ENCODE data around the gene MYADM.
"Not testable (repeated sequence)": the region's sequence is repeated elsewhere in the genome, so short reads cannot be mapped to it uniquely, and the experiment has no call there.

Gene MYADM

DNA sequence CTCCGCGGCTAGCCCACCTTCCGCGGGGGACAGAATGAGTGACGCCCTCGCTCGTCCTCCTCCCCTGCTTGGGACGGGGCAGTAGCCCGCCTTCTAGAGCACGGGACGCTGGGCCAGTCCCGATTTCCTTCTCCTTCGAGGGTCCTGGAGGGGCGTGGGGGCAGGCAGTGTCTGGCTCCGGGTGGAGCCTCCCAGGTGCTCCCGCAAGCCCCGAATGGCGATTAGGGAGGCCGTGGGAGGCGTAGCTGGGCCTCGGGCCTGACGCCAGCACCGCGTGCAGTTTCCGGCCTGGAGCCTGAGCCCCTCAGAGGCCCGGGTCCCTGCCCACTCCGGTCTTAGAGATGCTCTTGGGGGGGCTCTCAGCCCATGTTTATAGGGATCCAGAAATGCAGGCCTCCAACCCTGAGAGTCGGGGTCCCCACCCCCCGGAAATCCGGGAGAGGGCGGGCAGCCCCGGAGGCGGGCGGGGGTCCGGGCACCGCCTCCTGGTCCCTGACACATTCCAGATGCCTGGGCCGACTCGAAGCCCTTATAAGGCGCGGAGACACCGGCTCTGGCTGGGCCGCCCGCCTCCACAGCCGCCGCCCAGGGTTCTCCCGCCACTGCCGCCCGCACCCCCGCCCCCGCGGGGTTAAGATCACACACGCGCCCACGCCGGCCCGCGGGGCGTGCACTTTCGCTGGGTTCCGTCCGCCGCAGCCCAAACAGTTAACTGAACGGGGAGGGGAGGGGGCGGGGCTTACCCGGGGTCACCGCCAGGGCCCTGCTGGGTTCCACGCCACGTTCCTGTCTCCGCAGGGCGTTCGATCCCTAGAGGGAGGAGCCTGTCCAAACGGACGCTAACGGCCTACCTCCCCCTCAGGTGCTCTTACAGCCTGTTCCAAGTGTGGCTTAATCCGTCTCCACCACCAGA lies 1.5 kb downstream of the MYADM start:
- no peak for DNase-seq

DNA sequence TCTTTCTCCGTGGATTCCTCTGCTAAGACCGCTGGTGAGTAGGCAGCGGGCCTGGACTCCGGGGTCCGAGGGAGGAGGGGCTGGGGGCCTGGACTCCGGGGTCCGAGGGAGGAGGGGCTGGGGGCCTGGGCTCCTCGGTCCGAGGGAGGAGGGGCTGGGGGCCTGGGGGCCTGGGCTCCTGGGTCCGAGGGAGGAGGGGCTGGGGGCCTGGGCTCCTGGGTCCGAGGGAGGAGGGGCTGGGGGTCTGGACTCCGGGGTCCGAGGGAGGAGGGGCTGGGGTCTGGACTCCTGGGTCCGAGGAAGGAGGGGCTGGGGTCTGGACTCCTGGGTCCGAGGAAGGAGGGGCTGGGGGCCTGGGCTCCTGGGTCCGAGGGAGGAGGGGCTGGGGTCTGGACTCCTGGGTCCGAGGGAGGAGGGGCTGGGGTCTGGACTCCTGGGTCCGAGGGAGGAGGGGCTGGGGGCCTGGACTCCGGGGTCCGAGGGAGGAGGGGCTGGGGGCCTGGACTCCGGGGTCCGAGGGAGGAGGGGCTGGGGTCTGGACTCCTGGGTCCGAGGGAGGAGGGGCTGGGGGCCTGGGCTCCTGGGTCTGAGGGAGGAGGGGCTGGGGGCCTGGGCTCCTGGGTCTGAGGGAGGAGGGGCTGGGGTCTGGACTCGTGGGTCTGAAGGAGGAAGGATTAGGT lies 2.3 kb downstream of the MYADM start:
- not testable (repeated sequence) for DNase-seq

DNA sequence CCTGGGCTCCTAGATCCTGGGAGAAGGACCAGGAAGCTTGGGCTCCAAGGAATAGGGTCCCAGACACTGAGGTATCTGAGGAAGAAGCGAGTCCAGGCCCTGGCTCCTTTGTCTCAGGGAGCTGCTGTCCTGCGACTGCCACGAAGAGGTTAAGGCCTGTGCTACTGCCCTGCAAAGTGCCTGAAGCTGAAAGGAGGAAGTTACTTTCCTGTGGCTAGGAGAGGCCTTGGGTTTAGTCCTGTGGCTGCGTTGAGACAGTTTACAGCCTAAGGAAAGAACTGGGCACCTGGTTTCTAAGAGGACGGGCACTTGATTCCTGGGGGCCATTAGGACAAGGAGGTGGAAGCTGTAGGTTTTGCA lies 2.8 kb downstream of the MYADM start:
- DNase-seq: no peak

DNA sequence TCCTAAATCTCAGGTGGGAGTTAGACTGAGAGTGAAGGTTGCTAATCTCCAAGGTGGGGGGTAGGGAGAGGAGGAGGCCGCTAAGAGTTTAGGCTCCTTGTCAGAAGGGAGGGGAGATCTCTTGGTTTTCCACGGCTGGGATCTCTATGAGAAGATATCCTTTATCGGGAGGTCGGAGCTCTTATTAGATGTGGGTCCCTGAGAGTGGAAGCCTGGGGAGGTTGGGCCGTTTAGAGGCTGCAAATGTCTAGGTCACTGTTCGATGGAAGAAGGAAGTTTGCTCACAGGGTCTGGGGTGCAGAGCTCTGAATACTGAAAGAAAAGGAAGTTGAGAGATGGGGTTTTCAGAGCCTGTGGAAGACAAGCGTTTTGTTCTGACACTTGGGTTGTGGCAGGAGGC lies 3.8 kb downstream of the MYADM start:
- no peak for DNase-seq

DNA sequence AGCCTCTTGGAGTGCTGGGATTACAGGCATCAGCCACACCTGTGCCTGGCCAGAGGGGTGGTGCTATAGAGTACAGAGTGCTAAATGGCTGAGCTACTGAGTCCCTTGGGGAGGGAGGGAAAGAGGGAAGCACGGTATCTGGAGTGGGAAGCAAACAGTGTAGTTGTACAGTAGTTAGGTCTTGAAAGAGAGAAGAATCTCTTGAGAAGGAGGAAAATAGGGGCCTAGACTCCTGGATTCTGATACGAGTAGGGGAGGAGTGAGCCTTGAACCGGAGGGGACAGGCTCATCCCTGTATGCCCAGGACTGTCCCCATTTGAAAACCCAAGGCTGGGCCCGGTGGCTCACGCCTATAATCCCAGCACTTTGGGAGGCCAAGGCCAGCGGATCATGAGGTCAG lies 5.1 kb downstream of the MYADM start:
- no peak for DNase-seq

DNA sequence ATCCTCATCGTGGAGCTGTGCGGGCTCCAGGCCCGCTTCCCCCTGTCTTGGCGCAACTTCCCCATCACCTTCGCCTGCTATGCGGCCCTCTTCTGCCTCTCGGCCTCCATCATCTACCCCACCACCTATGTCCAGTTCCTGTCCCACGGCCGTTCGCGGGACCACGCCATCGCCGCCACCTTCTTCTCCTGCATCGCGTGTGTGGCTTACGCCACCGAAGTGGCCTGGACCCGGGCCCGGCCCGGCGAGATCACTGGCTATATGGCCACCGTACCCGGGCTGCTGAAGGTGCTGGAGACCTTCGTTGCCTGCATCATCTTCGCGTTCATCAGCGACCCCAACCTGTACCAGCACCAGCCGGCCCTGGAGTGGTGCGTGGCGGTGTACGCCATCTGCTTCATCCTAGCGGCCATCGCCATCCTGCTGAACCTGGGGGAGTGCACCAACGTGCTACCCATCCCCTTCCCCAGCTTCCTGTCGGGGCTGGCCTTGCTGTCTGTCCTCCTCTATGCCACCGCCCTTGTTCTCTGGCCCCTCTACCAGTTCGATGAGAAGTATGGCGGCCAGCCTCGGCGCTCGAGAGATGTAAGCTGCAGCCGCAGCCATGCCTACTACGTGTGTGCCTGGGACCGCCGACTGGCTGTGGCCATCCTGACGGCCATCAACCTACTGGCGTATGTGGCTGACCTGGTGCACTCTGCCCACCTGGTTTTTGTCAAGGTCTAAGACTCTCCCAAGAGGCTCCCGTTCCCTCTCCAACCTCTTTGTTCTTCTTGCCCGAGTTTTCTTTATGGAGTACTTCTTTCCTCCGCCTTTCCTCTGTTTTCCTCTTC lies 6.3 kb downstream of the MYADM start:
- DNase-seq: no peak

DNA sequence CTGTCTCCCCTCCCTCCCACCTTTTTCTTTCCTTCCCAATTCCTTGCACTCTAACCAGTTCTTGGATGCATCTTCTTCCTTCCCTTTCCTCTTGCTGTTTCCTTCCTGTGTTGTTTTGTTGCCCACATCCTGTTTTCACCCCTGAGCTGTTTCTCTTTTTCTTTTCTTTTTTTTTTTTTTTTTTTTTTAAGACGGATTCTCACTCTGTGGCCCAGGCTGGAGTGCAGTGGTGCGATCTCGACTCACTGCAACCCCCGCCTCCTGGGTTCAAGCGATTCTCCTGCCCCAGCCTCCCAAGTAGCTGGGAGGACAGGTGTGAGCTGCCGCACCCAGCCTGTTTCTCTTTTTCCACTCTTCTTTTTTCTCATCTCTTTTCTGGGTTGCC lies 6.9 kb downstream of the MYADM start:
- DNase-seq: no peak

DNA sequence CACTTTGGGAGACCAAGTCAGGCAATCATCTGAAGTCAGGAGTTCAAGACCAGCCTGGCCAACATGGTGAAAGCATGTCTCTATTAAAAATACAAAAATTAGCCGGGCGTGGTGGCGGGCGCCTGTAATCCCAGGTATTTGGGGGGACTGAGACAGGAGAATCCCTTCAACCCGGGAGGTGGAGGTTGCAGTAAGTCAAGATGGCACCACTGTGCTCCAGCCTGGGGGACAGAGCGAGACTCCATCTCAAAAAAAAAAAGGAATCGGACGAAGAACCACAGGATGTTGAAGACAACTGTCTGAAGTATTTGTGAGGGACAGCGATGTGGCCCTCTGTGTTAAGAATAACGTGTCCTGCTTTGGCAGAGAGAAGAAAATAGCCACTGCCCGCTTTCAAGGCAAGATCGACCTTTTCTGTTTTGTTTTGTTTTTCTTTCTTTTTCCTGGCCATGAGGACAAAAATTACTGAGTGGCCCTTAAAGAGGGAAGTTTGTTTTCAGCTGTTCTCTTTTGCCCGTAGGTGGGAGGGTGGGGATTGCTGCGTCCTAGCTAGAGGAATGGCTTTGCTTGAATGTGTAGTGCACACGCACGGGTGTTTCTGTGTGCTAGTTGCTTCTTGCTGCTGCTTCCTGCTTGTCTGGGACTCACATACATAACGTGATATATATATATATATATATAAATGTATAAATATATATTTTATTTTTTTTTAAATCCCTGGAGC lies 8.1 kb downstream of the MYADM start:
- DNase-seq: no peak

DNA sequence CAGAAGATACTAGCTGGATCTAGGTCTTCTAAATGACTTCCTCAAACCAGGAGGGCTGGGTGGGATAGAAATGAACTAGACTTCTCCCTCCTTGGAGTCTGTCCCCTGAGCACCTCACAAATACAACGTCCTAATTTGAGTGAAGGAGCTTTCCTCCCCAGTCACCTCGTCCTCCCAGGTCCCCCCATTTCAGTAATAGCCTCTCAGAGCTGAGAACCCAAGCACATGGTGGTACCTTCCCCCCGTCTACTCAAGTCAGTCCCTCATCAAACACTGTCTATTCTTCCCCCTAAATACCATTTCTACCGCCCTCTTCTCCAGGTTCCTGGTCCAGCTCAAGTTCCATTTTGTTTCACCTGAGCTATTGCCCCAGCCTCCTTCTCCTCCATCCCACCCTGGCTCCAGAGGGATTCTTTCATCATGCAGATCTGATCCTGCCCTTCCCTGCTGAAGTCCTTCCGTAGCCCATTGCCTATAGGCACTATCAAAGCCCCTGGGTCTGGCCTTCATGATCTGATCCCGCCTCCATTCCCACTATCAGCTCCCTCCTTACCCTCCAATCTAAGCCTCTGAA lies 9.1 kb downstream of the MYADM start:
- DNase-seq: no peak

DNA sequence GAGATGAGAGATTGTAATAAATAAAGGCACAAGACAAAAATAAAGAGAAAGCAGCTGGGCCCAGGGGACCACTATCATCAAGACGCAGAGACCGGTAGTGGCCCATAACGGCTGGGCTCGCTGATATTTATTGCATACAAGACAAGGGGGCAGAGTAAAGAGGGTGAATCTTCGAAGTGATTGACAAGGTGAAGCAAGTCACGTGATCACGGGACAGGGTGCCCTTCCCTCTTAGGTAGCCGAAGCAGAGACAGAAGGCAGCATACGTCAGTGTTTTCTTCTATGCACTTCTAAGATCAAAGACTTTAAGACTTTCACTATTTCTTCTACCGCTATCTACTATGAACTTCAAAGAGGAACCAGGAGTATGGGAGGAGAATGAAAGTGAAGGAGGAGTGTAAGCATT lies 9.7 kb downstream of the MYADM start:
- no peak for DNase-seq

DNA sequence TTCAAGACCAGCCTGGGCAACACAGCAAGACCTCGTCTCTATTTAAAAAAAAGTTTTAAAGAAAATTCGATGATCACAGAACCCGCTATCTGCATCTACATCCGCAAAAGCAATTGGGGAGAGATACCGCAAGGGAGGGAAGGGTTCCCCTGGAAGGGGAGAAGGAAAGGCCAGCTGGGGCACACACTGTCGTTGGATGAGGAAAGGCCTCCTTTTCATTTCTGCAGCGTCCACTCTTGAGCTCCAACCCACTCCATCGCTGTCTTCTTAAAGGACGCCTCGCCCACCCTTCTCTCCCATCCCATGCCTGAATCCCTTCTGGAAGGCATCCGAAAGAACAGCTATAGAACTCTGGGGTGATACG lies 11.1 kb downstream of the MYADM start:
- no peak for DNase-seq

DNA sequence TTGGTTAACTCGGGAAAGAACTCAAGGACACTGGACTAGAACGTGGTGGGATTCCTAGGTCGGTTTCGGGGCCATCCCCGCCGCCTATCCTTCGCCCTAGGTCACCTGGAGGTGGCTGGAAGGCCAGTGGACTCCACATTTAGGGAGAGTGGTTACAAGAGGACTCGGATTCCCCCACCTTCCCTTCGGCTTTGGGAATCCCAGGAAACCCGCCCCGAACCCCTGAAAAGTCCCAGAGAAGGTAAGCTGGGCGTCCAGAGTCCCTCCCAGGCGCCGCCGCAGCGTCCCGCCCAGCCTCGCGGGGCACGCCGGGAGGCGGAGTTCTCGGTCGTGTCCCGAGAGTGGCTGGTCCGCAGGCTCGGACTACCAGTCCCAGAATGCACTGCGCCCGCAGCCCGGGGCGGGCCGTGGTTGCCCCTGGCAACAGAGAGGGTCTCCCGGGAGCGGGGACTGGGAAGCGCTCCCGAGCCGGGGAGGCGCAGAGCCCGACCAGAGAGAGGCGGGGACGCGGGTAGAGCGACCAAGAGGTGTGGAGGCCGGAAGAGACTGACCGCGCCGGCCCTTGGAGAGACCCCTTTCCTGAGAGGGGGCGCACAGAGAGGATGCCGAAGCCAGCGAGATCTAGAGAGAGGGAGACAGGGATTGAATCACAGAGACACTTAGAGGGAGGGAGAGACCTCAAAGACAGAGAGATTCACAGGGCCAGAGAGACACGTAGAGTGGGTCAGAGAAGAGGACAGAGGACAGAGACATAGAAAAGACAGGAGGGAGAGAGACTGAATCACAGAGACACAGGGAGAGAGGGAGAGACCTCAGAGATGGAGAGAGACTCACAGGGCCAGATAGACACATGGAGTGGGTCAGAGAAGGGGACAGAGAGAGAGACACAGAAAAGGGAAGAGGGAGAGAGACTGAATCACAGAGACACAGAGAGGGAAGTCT lies 11.7 kb downstream of the MYADM start:
- DNase-seq: no peak

DNA sequence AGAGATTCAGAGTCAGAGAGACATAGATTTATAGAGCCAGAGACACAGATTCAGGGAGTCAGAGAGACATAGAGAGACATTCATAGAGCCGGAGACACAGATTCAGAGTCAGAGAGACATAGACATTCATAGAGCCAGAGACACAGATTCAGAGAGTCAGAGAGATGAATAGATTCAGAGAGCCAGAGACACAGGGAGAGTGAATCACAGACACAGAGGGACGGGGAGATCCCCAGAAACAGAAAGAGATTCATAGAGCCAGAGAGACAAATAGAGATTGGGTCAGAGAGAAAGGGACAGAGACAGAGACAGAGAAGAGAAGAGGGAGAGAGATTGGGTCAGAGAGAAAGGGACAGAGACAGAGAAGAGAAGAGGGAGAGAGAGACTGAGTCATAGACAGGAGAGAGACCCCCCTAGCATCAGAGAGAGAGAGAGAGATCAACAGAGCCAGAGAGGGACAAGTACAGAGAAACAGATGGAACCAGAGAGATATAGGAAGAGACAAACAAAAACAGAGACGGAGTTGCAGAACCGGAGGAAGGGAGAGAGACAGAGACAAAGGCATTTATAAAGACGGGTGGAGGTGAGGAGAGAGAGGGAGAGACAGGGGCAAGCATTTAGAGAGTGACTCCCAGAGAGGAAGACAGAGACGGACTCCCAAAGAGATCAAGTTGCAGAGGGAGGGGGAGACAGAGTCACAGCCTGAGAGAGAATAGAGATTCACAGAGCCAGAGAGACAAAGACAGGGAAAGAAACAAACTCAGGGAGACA lies 13.2 kb downstream of the MYADM start:
- DNase-seq: no peak

DNA sequence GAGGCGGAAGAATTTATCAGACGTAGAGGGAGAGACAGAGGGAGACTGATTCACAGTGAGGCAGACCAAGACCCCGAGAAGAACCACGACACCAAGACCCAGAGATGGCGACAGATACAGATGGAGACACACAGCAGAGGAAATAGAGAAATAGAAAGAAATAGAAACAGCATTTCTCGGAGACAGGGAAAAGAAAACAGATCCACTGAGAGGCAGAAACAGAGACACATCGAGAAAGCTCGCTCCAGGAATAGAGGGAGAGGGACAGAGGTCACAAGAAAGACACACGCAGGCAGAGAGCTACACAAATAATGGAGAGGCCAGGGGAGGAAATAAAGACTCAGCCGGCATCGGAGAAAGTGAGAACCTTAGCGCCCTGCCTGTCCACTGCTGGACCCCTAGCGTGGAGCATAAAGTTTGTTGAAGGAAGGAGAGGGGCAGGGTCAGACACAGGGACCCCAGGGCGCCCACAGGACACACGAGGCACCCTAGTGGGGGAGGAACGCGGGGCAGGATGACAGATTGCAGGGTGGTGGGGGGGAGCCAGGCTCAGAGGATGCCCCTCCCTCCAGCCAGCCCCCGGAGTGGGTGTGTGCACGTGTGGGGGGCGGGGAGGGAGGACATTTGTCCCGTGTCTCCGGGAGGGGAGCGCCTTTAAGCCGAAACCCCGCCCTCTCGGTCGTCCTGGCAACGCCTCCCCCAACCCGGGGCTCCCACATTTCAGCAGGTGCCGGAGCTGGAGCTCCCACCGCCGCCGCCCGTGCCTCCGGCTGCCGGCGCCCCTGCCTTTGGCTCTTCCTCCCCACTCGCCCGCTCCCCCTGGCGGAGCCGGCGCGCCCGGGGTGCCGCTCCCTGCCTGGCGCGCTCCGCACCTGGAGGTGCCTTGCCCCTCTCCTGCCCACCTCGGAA lies 14.1 kb downstream of the MYADM start, which contains the start of gene PRKCG:
Gene PRKCG (plus strand): TSS at position 716 of the 909 bp plus-strand sequence. CDS start 298 bp downstream, outside the sequence.
- no peak for DNase-seq

DNA sequence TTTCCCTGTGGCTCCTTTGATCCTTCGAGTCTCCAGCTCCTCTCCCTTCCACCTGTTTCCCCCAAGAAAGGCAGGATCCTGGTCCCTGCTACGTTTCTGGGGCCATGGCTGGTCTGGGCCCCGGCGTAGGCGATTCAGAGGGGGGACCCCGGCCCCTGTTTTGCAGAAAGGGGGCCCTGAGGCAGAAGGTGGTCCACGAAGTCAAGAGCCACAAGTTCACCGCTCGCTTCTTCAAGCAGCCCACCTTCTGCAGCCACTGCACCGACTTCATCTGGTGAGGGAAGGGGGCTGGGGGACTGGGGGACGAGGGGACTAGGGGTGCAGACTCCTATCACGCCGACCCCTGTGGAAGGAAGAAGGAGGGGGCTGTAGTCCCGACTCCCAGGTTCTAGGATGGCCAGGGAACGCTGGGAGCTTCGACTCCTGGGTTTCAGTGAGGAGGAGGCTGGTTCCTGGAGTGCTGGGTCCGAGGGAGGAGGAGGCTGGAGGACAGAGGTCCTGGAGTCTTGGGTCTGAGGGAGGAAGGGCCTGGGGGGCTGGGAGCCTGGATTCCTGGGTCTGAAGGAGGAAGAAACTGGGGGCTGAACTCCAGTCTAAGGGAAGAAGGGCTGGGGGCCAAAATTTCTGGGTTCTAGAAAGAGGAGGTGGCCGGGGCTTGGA lies 14.8 kb downstream of the MYADM start:
- DNase-seq: no peak

DNA sequence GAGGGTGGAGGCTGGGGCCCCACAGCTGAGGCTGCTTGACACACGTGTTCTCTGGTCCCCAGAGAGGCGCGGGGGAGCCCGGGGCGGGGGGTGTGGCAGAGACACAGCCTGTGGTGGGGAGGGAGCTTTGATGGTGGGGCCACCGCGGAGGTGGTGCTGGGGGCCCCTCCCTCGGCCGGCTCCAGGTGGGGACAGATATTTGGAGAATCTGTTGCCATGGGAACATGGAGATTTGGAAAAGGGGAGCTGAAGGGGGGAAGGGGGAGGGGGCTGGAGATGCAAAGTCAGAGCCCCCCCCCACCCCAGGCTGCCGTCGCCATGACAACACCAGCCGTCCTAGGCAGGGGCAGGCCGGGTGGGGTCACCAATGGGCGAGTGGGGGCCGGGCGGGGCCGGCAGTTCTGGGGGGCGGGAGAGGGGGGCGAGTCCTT lies 15.6 kb downstream of the MYADM start:
- DNase-seq: no peak

DNA sequence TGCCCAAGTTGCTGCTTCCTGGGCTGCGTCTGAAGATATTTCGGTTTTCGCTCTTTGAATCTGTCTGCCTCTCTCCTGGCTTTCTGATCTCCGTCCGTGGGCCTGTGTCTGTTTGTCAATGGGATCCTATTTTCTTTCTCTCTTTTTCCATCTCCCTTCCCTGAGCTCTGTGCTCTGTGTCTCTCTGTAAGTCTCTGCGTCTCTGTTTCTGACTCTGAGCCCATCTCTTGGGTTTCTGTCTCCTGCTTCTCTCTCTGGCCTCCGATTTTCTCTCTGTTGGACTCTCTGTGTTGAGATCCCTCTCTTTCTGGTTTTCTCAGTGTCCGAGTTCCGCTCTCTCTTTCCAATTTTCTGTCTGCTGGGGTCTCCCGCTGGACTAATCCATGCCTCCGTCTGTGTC lies 16.1 kb downstream of the MYADM start:
- DNase-seq: no peak

DNA sequence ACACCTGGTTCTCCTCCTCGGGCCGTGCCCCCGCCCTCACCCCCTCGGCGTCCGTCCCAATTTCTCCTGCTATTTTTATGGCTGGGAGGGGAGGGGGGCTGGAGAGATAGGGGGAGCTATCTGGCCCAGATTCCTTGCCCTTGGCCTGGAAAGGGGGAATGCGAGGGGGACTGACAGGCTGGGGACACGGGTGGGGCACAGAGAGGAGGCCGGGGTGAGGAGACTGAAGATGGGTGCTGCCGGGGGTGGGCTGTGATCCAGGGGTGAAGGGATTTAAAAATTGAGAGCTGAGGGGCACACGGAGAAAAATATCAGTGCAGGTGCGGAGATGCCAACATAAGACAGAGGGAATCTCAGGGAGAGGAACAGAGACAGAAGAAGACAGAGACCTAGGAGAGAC lies 16.6 kb downstream of the MYADM start:
- no peak for DNase-seq

DNA sequence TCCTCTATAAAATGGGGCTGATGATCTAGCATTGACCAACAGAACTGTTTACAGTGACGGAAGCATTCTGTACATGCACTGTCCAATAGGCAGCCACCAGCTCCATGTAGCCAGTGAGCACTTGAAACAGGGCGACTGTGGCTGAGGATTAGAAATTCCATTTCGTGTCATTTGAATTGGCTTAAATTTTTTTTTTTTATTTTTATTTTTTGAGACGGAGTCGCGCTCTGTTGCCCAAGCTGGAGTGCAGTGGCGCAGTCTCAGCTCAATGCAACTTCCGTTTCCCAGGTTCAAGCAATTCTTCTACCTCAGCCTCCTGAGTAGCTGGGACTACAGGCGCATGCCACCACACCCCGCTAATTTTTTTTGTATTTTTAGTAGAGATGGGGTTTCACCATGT lies 17.4 kb downstream of the MYADM start:
- DNase-seq: no peak
